RWPE1 (cell line): ENCODE results near the gene FBLN7.
"Not testable (repeated sequence)": the region's sequence is repeated elsewhere in the genome, so short reads cannot be mapped to it uniquely, and the experiment has no call there.

Experiments used
- CTCF ChIA-PET: fragments of 350-600 bp; sonication (Branson Sonifier 250); formaldehyde crosslinking; extraction: SDS; loops from one replicate; lab custom pipeline; 2021; lab: Yijun Ruan, JAX
- POLR2A ChIA-PET: fragments of 400-600 bp; formaldehyde crosslinking; extraction: SDS; loops from one replicate; lab custom pipeline; 2020; ENCODE audit warnings: antibody characterized with exemption; ENCODE audit not compliant: low non-redundant PET; lab: Yijun Ruan, JAX
- DNase-seq: peaks from one replicate; pipeline ENCODE4 v3.0.0; 2012; ENCODE audit warnings: low spot score
- H3K27ac ChIP-seq: fragments of 450-650 bp; 2 replicates; pipeline ENCODE4 v1.5.1; 2017
- TF ChIP-seq, protein P1 (sequence below): fragments of 450-650 bp; conservative IDR thresholded peaks from 2 replicates; pipeline ENCODE4 v1.5.1; 2017; ENCODE audit warnings: low read depth, mild to moderate bottlenecking

FBLN7 gene

DNA sequence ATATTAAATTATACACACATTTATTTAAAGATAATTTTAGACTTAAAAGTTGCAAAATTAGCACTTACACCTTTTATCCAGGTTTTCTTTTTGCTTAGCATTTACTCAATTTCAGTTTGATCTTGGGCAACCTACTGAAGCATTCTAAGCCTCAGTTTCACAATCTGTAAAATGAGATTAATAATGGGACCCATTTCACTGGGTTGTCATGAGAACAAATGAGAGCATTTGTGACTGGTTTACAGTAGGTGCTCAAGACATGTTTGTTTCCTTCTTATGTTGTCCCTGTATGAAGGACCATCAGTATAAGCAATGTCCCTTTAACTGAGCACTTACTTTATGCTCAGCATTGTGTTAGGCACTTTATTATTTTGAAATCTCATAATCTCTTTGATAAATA lies 4.8 kb upstream of the FBLN7 start:
- TF ChIP-seq, protein P1, sequence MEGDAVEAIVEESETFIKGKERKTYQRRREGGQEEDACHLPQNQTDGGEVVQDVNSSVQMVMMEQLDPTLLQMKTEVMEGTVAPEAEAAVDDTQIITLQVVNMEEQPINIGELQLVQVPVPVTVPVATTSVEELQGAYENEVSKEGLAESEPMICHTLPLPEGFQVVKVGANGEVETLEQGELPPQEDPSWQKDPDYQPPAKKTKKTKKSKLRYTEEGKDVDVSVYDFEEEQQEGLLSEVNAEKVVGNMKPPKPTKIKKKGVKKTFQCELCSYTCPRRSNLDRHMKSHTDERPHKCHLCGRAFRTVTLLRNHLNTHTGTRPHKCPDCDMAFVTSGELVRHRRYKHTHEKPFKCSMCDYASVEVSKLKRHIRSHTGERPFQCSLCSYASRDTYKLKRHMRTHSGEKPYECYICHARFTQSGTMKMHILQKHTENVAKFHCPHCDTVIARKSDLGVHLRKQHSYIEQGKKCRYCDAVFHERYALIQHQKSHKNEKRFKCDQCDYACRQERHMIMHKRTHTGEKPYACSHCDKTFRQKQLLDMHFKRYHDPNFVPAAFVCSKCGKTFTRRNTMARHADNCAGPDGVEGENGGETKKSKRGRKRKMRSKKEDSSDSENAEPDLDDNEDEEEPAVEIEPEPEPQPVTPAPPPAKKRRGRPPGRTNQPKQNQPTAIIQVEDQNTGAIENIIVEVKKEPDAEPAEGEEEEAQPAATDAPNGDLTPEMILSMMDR = no peak
- CTCF ChIA-PET = no interaction called here

DNA sequence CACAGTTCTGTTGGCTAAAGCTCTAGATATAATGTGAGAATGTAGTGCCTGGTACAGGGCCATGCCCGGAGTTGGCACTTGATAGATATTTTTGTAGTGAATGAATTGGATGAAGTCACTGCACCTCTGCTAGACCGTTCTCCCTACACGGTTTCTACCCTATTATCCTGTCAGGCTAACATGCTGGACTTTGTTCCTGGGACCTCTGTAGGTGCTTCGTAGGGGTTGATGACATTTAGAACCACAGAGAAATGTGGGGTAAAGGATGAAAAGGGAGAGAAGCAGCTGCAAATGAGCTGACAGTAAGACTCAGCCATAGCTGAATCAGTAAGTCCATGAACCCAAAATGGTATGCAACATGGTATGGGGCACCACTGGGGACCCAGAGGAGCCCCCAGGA lies 4.1 kb upstream of the FBLN7 start:
- TF ChIP-seq, protein P1 = no peak
- no peak for DNase-seq
- no peak overlapping the region for H3K27ac ChIP-seq
- CTCF ChIA-PET = no interaction called here
- POLR2A ChIA-PET = no interaction called here

More for the DNA sequence above, 4.8 kb upstream of the FBLN7 start:
- POLR2A ChIA-PET = no interaction called here
- H3K27ac ChIP-seq = no peak overlapping the region
- DNase-seq = no peak

DNA sequence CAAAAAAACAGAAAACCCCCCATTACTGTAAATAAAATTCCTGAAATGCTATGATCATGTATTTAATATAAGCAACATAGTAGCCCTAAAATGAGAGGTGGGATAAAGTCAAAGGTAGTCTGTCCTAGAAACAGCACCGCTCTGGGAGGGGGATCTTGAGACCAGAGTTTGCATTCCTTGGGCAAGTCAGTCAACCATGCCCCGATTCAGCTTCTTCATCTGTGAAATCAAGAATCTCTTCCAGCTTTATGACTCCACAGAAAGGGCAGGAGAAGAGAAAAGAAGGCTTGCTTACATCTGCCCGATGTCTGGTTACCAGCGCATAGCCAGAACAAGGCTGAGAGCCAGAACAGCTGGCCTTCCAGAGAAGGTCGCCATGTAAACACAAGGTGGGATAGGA lies 2.1 kb upstream of the FBLN7 start:
- no peak for DNase-seq
- CTCF ChIA-PET = interaction anchor here (0.5 to 1.6 kb wide), 2 partner anchors 14 to 212 kb away, joined by 3 to 6 read pairs; no protein-coding TSS in a partner anchor
- TF ChIP-seq, protein P1 = no peak
- no peak overlapping the region for H3K27ac ChIP-seq
- POLR2A ChIA-PET = no interaction called here

DNA sequence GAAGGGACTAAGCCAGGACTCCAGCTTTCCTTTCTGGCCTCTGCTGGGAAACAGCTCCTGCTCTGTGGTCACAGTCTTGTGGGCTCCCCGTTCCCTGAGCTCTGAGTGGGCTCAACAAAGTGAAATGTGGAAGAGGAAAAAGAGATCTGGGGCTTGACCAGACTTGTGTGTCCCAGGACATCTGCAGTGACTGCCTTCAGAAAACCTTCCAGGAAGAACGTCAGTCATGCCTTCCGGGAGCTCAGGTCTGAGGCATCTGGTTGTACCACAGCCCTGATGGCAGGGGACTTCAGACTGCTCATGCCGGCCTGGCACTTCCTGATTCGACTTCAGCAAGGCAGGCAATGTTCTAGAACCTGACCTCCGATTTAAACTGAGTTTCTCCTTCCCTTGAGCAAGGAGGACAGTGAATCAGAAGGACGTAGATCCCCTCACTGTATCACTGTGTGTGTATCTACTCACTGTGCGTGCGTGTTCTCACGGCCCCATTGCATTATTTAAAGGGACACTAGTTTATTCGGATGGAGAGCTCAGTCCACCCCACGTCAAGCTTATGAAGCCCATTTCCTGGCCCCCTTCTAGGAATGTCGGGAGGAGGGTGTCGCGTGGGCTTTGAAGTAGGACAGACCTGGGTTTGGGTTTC lies 548 bp upstream of the FBLN7 start:
- CTCF ChIA-PET = interaction anchor here (0.6 to 1.6 kb wide), 2 partner anchors 16 to 1086 kb away, joined by 3 to 6 read pairs; no protein-coding TSS in a partner anchor
- peak; percentile 16 for DNase-seq
- no peak overlapping the region; the same call in 1 of the 2 replicates for H3K27ac ChIP-seq
- TF ChIP-seq, protein P1 = no peak
- POLR2A ChIA-PET = no interaction called here

DNA sequence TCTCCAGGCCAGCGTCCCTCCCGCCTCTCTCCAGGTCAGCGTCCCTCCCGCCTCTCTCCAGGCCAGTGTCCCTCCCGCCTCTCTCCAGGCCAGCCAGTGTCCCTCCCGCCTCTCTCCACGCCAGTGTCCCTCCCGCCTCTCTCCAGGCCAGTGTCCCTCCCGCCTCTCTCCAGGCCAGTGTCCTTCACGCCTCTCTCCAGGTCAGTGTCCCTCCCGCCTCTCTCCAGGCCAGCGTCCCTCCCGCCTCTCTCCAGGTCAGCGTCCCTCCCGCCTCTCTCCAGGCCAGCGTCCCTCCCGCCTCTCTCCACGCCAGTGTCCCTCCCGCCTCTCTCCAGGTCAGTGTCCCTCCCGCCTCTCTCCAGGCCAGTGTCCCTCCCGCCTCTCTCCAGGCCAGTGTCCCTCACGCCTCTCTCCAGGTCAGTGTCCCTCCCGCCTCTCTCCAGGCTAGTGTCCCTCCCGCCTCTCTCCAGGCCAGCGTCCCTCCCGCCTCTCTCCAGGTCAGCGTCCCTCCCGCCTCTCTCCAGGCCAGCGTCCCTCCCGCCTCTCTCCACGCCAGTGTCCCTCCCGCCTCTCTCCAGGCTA lies 939 bp downstream of the FBLN7 start:
- CTCF ChIA-PET = not testable (repeated sequence)

DNA sequence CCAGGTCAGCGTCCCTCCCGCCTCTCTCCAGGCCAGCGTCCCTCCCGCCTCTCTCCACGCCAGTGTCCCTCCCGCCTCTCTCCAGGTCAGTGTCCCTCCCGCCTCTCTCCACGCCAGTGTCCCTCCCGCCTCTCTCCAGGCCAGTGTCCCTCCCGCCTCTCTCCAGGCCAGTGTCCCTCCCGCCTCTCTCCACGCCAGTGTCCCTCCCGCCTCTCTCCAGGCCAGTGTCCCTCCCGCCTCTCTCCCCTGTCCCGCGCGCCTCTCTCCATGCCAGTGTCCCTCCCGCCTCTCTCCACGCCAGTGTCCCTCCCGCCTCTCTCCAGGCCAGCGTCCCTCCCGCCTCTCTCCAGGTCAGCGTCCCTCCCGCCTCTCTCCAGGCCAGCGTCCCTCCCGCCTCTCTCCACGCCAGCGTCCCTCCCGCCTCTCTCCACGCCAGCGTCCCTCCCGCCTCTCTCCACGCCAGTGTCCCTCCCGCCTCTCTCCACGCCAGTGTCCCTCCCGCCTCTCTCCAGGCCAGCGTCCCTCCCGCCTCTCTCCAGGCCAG lies 1.5 kb downstream of the FBLN7 start:
- DNase-seq, H3K27ac ChIP-seq, CTCF ChIA-PET, POLR2A ChIA-PET: not testable (repeated sequence)

More for the DNA sequence above, 939 bp downstream of the FBLN7 start:
- POLR2A ChIA-PET, H3K27ac ChIP-seq, DNase-seq: not testable (repeated sequence)

DNA sequence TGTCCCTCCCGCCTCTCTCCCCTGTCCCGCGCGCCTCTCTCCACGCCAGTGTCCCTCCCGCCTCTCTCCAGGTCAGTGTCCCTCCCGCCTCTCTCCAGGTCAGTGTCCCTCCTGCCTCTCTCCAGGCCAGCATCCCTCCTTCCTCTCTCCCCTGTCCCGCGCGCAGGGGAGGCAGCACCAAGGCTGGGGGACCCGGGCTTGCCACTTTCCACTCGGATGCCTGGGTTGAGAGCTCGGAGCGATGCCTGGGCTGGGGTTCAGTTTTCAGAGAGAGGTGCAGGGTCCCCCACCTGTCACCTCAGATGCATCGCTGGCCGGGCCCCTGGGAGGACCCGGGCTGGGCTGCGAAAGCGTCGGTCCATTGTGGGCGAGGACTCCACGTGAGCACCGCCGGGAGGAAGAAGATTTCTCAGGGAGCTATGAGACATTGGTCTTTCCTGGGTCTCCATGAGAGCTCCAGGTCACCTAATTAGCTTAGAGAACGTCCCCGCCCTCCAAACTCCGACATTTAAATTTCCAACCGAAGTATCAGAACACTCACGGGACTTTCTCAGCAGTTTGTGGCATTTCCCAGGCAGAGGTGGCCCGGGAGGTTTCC lies 2.1 kb downstream of the FBLN7 start:
- no peak for DNase-seq
- CTCF ChIA-PET = no interaction called here
- no peak overlapping the region for H3K27ac ChIP-seq
- TF ChIP-seq, protein P1 = no peak
- POLR2A ChIA-PET = no interaction called here
